ENCODE results near the gene EFTUD2.

Gene EFTUD2

GRCh38 chr17:44906010-44906646 is 6.9 kb upstream of the EFTUD2 start:
- H3K27me3 ChIP-seq (ENCODE audit: control insufficient read depth, insufficient read depth, low read length), result peaks cover 4% of the 10 kb centered on the region
- no peak overlapping the region for H3K4me3 ChIP-seq (ENCODE audit: low read depth, low read length)
- H3K9me3 ChIP-seq (ENCODE audit: control insufficient read depth, insufficient read depth, low read length), result no peaks in the 10 kb centered on the region
- H3K9ac ChIP-seq (ENCODE audit: low read depth, low read length), result no peak overlapping the region
- no peaks in the 10 kb centered on the region for H3K36me3 ChIP-seq (ENCODE audit: control insufficient read depth, insufficient read depth, low read length)
- peaks cover 3% of the 10 kb centered on the region for H3K4me1 ChIP-seq (ENCODE audit: control insufficient read depth, insufficient read depth, low read length)

GRCh38 chr17:44905006-44906000 is 6.1 kb upstream of the EFTUD2 start:
- Histone ChIP-seq H3K27me3 (ENCODE audit: control insufficient read depth, insufficient read depth, low read length) (no peaks in the 10 kb centered on the region), H3K4me3 (ENCODE audit: low read depth, low read length) (no peak overlapping the region), H3K36me3 (ENCODE audit: control insufficient read depth, insufficient read depth, low read length) (no peaks in the 10 kb centered on the region), H3K9me3 (ENCODE audit: control insufficient read depth, insufficient read depth, low read length) (no peaks in the 10 kb centered on the region), H3K9ac (ENCODE audit: low read depth, low read length) (no peak overlapping the region), H3K4me1 (ENCODE audit: control insufficient read depth, insufficient read depth, low read length) (no peaks in the 10 kb centered on the region)

- Histone ChIP-seq H3K36me3 (ENCODE audit: control insufficient read depth, insufficient read depth, low read length) (no peaks in the 10 kb centered on the region), H3K9ac (ENCODE audit: low read depth, low read length) (no peak overlapping the region), H3K27me3 (ENCODE audit: control insufficient read depth, insufficient read depth, low read length) (no peaks in the 10 kb centered on the region), H3K4me3 (ENCODE audit: low read depth, low read length) (no peak overlapping the region), H3K9me3 (ENCODE audit: control insufficient read depth, insufficient read depth, low read length) (no peaks in the 10 kb centered on the region), H3K4me1 (ENCODE audit: control insufficient read depth, insufficient read depth, low read length) (no peaks in the 10 kb centered on the region)
These were observed 5.0 kb upstream of the EFTUD2 start for GRCh38 chr17:44904001-44904984.

- Histone ChIP-seq H3K4me1 (ENCODE audit: control insufficient read depth, insufficient read depth, low read length) (no peaks in the 10 kb centered on the region), H3K4me3 (ENCODE audit: low read depth, low read length) (no peak overlapping the region), H3K9me3 (ENCODE audit: control insufficient read depth, insufficient read depth, low read length) (no peaks in the 10 kb centered on the region)
These were observed 3.9 kb upstream of the EFTUD2 start for GRCh38 chr17:44903012-44903685.

GRCh38 chr17:44902135-44902760 is 3.0 kb upstream of the EFTUD2 start:
- Histone ChIP-seq H3K9me3 (ENCODE audit: control insufficient read depth, insufficient read depth, low read length) (no peaks in the 10 kb centered on the region), H3K36me3 (ENCODE audit: control insufficient read depth, insufficient read depth, low read length) (no peaks in the 10 kb centered on the region), H3K4me1 (ENCODE audit: control insufficient read depth, insufficient read depth, low read length) (no peaks in the 10 kb centered on the region), H3K4me3 (ENCODE audit: low read depth, low read length) (no peak overlapping the region), H3K9ac (ENCODE audit: low read depth, low read length) (no peak overlapping the region), H3K27me3 (ENCODE audit: control insufficient read depth, insufficient read depth, low read length) (no peaks in the 10 kb centered on the region)

More at GRCh38 chr17:44903012-44903685, 3.9 kb upstream of the EFTUD2 start:
- no peaks in the 10 kb centered on the region for H3K36me3 ChIP-seq (ENCODE audit: control insufficient read depth, insufficient read depth, low read length)
- no peak overlapping the region for H3K9ac ChIP-seq (ENCODE audit: low read depth, low read length)
- no peaks in the 10 kb centered on the region for H3K27me3 ChIP-seq (ENCODE audit: control insufficient read depth, insufficient read depth, low read length)

GRCh38 chr17:44901411-44901921 is 2.2 kb upstream of the EFTUD2 start:
- no peaks in the 10 kb centered on the region for H3K4me1 ChIP-seq (ENCODE audit: control insufficient read depth, insufficient read depth, low read length)
- H3K36me3 ChIP-seq (ENCODE audit: control insufficient read depth, insufficient read depth, low read length), result no peaks in the 10 kb centered on the region
- H3K27me3 ChIP-seq (ENCODE audit: control insufficient read depth, insufficient read depth, low read length), result no peaks in the 10 kb centered on the region
- H3K9ac ChIP-seq (ENCODE audit: low read depth, low read length), result no peak overlapping the region
- no peaks in the 10 kb centered on the region for H3K9me3 ChIP-seq (ENCODE audit: control insufficient read depth, insufficient read depth, low read length)
- H3K4me3 ChIP-seq (ENCODE audit: low read depth, low read length), result no peak overlapping the region

GRCh38 chr17:44900894-44901293 is 1.6 kb upstream of the EFTUD2 start:
- H3K9me3 ChIP-seq (ENCODE audit: control insufficient read depth, insufficient read depth, low read length), result no peaks in the 10 kb centered on the region
- no peaks in the 10 kb centered on the region for H3K27me3 ChIP-seq (ENCODE audit: control insufficient read depth, insufficient read depth, low read length)
- H3K4me3 ChIP-seq (ENCODE audit: low read depth, low read length), result no peak overlapping the region
- H3K36me3 ChIP-seq (ENCODE audit: control insufficient read depth, insufficient read depth, low read length), result no peaks in the 10 kb centered on the region
- no peaks in the 10 kb centered on the region for H3K4me1 ChIP-seq (ENCODE audit: control insufficient read depth, insufficient read depth, low read length)
- no peak overlapping the region for H3K9ac ChIP-seq (ENCODE audit: low read depth, low read length)

- no peaks in the 10 kb centered on the region for H3K4me1 ChIP-seq (ENCODE audit: control insufficient read depth, insufficient read depth, low read length)
- H3K36me3 ChIP-seq (ENCODE audit: control insufficient read depth, insufficient read depth, low read length), result peaks cover 3% of the 10 kb centered on the region
- H3K4me3 ChIP-seq (ENCODE audit: low read depth, low read length), result peak overlapping the region; percentile 98
- H3K9ac ChIP-seq (ENCODE audit: low read depth, low read length), result peak overlapping the region; percentile 84
- no peaks in the 10 kb centered on the region for H3K9me3 ChIP-seq (ENCODE audit: control insufficient read depth, insufficient read depth, low read length)
- H3K27me3 ChIP-seq (ENCODE audit: control insufficient read depth, insufficient read depth, low read length), result no peaks in the 10 kb centered on the region
These were observed 524 bp downstream of the EFTUD2 start for GRCh38 chr17:44898768-44899073.

GRCh38 chr17:44894642-44895041 is 4.6 kb downstream of the EFTUD2 start:
- Histone ChIP-seq H3K4me3 (ENCODE audit: low read depth, low read length) (no peak overlapping the region), H3K27me3 (ENCODE audit: control insufficient read depth, insufficient read depth, low read length) (no peaks in the 10 kb centered on the region), H3K9ac (ENCODE audit: low read depth, low read length) (no peak overlapping the region), H3K9me3 (ENCODE audit: control insufficient read depth, insufficient read depth, low read length) (no peaks in the 10 kb centered on the region), H3K36me3 (ENCODE audit: control insufficient read depth, insufficient read depth, low read length) (peaks cover 11% of the 10 kb centered on the region), H3K4me1 (ENCODE audit: control insufficient read depth, insufficient read depth, low read length) (no peaks in the 10 kb centered on the region)

GRCh38 chr17:44892250-44892649 is 7.0 kb downstream of the EFTUD2 start:
- Histone ChIP-seq H3K9me3 (ENCODE audit: control insufficient read depth, insufficient read depth, low read length) (no peaks in the 10 kb centered on the region), H3K9ac (ENCODE audit: low read depth, low read length) (no peak overlapping the region), H3K36me3 (ENCODE audit: control insufficient read depth, insufficient read depth, low read length) (peaks cover 17% of the 10 kb centered on the region), H3K4me3 (ENCODE audit: low read depth, low read length) (no peak overlapping the region), H3K27me3 (ENCODE audit: control insufficient read depth, insufficient read depth, low read length) (no peaks in the 10 kb centered on the region), H3K4me1 (ENCODE audit: control insufficient read depth, insufficient read depth, low read length) (no peaks in the 10 kb centered on the region)
